Brain microvascular endothelial cell (primary cell): ENCODE results near the gene TMEM255B.
"Not testable (repeated sequence)": the region's sequence is repeated elsewhere in the genome, so short reads cannot be mapped to it uniquely, and the experiment has no call there.

Source experiments
- DNase-seq: peaks from one replicate; pipeline ENCODE4 v3.0.0-alpha.2; 2020
- H3K27ac ChIP-seq: fragments of 250-450 bp; sonication (Bioruptor Pico); 2 replicates; pipeline ENCODE4 v1.5.1; 2020; ENCODE audit warnings: mild to moderate bottlenecking, moderate library complexity
- H3K27me3 ChIP-seq: fragments of 250-450 bp; sonication (Bioruptor Pico); replicated peaks from 2 replicates; pipeline ENCODE4 v1.5.1; 2020; ENCODE audit warnings: mild to moderate bottlenecking
- H3K36me3 ChIP-seq: fragments of 250-450 bp; sonication (Bioruptor Pico); replicated peaks from 2 replicates; pipeline ENCODE4 v1.5.1; 2020; ENCODE audit warnings: mild to moderate bottlenecking
- H3K4me3 ChIP-seq: 2 replicates; pipeline ENCODE4 v1.5.1; 2011; ENCODE audit warnings: low read depth, mild to moderate bottlenecking, control low read depth, low read length, moderate library complexity
- in situ Hi-C: cut with HindIII; loops from 2 replicates; pipeline ENCODE4 v1.10.0; 2017; ENCODE audit warnings: low sequenced_read_pairs, low pct_ligation_motif_present
- TF ChIP-seq, protein P1 (sequence below): IDR thresholded peaks from 2 replicates; pipeline ENCODE4 v1.5.1; 2011; ENCODE audit warnings: low read depth, mild to moderate bottlenecking, moderate library complexity, low read length, control low read depth, inconsistent platforms; ENCODE audit errors: missing control alignments

TMEM255B gene

DNA sequence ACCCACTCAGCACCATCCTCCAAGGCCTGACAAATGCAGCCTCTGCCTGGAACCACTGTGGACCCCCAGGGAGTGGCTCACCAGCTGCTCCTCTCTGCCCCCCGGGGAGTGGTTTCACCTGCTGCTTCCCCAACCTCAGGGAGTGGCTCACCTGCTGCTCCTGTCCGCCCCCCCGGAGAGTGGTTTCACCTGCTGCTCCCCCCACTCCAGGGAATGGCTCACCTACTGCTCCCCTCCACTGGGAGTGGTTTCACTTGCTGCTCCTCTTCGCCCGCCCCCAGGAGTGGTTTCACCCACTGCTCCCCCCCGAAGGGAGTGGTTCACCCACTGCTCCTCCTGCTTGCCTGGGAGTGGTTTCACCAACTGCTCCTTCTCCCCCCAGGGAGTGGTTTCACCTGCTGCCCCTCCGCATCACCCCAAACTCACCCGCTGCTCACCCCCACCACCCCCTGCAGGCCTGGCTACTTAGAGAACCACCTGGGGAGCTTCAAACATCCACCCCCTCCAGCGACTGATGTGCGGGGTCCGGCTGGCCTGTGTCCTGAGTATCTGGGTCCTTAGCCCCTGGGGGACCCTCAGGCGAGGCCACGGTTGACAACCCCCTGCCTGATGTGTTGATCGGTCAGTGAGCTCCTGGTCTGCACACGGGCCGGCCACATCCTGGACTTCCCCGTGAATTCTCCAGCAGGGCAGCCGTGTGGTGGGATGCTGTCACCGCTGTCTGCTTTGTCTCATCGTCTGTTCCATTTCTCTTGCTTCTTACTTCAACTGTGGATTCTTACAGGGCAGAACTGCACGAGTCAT lies 14.6 kb upstream of the TMEM255B start:
- peaks cover 2% of the 10 kb centered on the region for H3K27me3 ChIP-seq
- TF ChIP-seq, protein P1, sequence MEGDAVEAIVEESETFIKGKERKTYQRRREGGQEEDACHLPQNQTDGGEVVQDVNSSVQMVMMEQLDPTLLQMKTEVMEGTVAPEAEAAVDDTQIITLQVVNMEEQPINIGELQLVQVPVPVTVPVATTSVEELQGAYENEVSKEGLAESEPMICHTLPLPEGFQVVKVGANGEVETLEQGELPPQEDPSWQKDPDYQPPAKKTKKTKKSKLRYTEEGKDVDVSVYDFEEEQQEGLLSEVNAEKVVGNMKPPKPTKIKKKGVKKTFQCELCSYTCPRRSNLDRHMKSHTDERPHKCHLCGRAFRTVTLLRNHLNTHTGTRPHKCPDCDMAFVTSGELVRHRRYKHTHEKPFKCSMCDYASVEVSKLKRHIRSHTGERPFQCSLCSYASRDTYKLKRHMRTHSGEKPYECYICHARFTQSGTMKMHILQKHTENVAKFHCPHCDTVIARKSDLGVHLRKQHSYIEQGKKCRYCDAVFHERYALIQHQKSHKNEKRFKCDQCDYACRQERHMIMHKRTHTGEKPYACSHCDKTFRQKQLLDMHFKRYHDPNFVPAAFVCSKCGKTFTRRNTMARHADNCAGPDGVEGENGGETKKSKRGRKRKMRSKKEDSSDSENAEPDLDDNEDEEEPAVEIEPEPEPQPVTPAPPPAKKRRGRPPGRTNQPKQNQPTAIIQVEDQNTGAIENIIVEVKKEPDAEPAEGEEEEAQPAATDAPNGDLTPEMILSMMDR = no peak
- no peak for DNase-seq

GRCh38 chr13:113745059-113745458 lies 14.0 kb upstream of the TMEM255B start:
- H3K4me3 ChIP-seq = no peak overlapping the region
- no peak overlapping the region for H3K27ac ChIP-seq
- H3K36me3 ChIP-seq = no peaks in the 10 kb centered on the region
- H3K27me3 ChIP-seq = peaks cover under 1% of the 10 kb centered on the region
- no peak for DNase-seq
- TF ChIP-seq, protein P1 = no peak
- in situ Hi-C loops = no loop called here

More for the DNA sequence above, 14.6 kb upstream of the TMEM255B start:
- Histone ChIP-seq H3K36me3 (no peaks in the 10 kb centered on the region), H3K27ac (no peak overlapping the region), H3K4me3 (no peak overlapping the region)
- in situ Hi-C loops = no loop called here

GRCh38 chr13:113745500-113746142 lies 13.4 kb upstream of the TMEM255B start:
- H3K4me3 ChIP-seq, H3K27me3 ChIP-seq, H3K27ac ChIP-seq, DNase-seq, in situ Hi-C loops, H3K36me3 ChIP-seq: not testable (repeated sequence)

- in situ Hi-C loops = no loop called here
- no peak for DNase-seq
These were observed 12.9 kb upstream of the TMEM255B start for GRCh38 chr13:113746143-113746525.

GRCh38 chr13:113746671-113747070 lies 12.4 kb upstream of the TMEM255B start:
- TF ChIP-seq, protein P1 = no peak
- in situ Hi-C loops = no loop called here

More at GRCh38 chr13:113746143-113746525, 12.9 kb upstream of the TMEM255B start:
- TF ChIP-seq, protein P1 = no peak
- H3K36me3 ChIP-seq = no peaks in the 10 kb centered on the region
- H3K27me3 ChIP-seq = no peaks in the 10 kb centered on the region
- H3K27ac ChIP-seq = no peak overlapping the region
- no peak overlapping the region for H3K4me3 ChIP-seq

GRCh38 chr13:113747291-113747833 lies 11.7 kb upstream of the TMEM255B start:
- TF ChIP-seq, protein P1 = no peak
- H3K4me3 ChIP-seq = no peak overlapping the region
- DNase-seq = no peak
- H3K36me3 ChIP-seq = no peaks in the 10 kb centered on the region
- no peaks in the 10 kb centered on the region for H3K27me3 ChIP-seq
- in situ Hi-C loops = no loop called here
- H3K27ac ChIP-seq = no peak overlapping the region

More at GRCh38 chr13:113746671-113747070, 12.4 kb upstream of the TMEM255B start:
- H3K4me3 ChIP-seq = no peak overlapping the region
- H3K27ac ChIP-seq = no peak overlapping the region
- no peaks in the 10 kb centered on the region for H3K27me3 ChIP-seq
- DNase-seq = no peak
- no peaks in the 10 kb centered on the region for H3K36me3 ChIP-seq
